Endothelial cell of umbilical vein (primary cell): ENCODE results near the gene SLC6A19. TPM values are rescaled to one million over a fixed set of nuclear protein-coding genes. Genes with fewer than 3 reads are reported as not detected.

Source experiments
- BruUV-seq: library from RNA; stranded (reverse); fragments of 400-500 nt; replicated peaks from 2 replicates; lab custom pipeline; 2021; lab: Mats Ljungman, UMichigan
- CTCF ChIA-PET: fragments of 300-600, 350-600 bp; sonication (Branson Sonifier 250); formaldehyde crosslinking; loops from one replicate; lab custom pipeline; 2021; ENCODE audit warnings: antibody characterized with exemption, inconsistent platforms; lab: Charles Lee
- POLR2A ChIA-PET: fragments of 300-600, 350-600 bp; sonication (Branson Sonifier 250); formaldehyde crosslinking; loops from one replicate; lab custom pipeline; 2021; ENCODE audit warnings: antibody characterized with exemption, inconsistent platforms; lab: Charles Lee
- DNase-seq: peaks from one replicate; pipeline ENCODE4 v3.0.0-alpha.2; 2011; ENCODE audit warnings: low read depth, low spot score
- FAIRE-seq: peaks from 2 replicates; lab custom pipeline; 2011; peaks lifted over from hg19 to GRCh38; lab: Jason Lieb, UNC
- H2AFZ ChIP-seq: 2 replicates; pipeline ENCODE4 v1.6.0; 2012; ENCODE audit warnings: low read depth, low read length, control low read depth, inconsistent platforms
- H3K27ac ChIP-seq: 2 replicates; pipeline ENCODE4 v1.5.1; 2011; ENCODE audit warnings: low read depth, mild to moderate bottlenecking, control low read depth, low read length, moderate library complexity; ENCODE audit not compliant: insufficient read depth
- H3K27me3 ChIP-seq, 2 experiments: 2 replicates each; pipeline versions ENCODE4 v1.6.0 to v1.6.1; 2011; ENCODE audit warnings: low read length in 2 of 2, mixed read lengths in 1 of 2; ENCODE audit not compliant: control insufficient read depth in 2 of 2, insufficient read depth in 2 of 2
- H3K36me3 ChIP-seq, 2 experiments: 2 replicates in 1 of 2; 3 replicates in 1 of 2; pipeline ENCODE4 v1.5.1; 2011; ENCODE audit warnings: low read length in 2 of 2, mild to moderate bottlenecking in 1 of 2, moderate library complexity in 1 of 2; ENCODE audit not compliant: control insufficient read depth in 2 of 2, insufficient read depth in 2 of 2; ENCODE audit errors: extremely low read depth in 1 of 2
- H3K4me1 ChIP-seq: 3 replicates; pipeline ENCODE4 v1.5.1; 2011; ENCODE audit warnings: mild to moderate bottlenecking, low read length; ENCODE audit not compliant: control insufficient read depth, insufficient read depth; ENCODE audit errors: extremely low read depth
- H3K4me2 ChIP-seq: 2 replicates; pipeline ENCODE4 v1.6.1; 2011; ENCODE audit warnings: low read length, control low read depth, mixed read lengths; ENCODE audit not compliant: insufficient read depth
- H3K4me3 ChIP-seq, 3 experiments: fragments of 200-600 bp in 1 of 3; sonication (generic), shearing (Covaris generic) in 1 of 3; replicated peaks in 1 of 3; 2 replicates each; pipeline ENCODE4 v1.5.1; 2011 to 2016; ENCODE audit warnings: control low read depth in 3 of 3, low read length in 3 of 3, mild to moderate bottlenecking in 2 of 3, inconsistent platforms in 1 of 3, low read depth in 1 of 3, moderate library complexity in 1 of 3; ENCODE audit not compliant: insufficient read depth in 1 of 3
- H3K79me2 ChIP-seq: 2 replicates; pipeline ENCODE4 v1.6.0; 2012; ENCODE audit warnings: low read length, inconsistent platforms; ENCODE audit not compliant: control insufficient read depth, insufficient read depth
- H3K9ac ChIP-seq: replicated peaks from 2 replicates; pipeline ENCODE3; 2011; ENCODE audit warnings: low read length, control low read depth; ENCODE audit not compliant: insufficient read depth; ENCODE audit errors: extremely low read depth
- H3K9me1 ChIP-seq: replicated peaks from 3 replicates; pipeline ENCODE4 v1.6.0; 2011; ENCODE audit warnings: mild to moderate bottlenecking, low read length; ENCODE audit not compliant: control insufficient read depth, insufficient read depth; ENCODE audit errors: extremely low read depth
- H3K9me3 ChIP-seq: replicated peaks from 2 replicates; pipeline ENCODE4 v1.5.1; 2012; ENCODE audit warnings: low read length, inconsistent platforms; ENCODE audit not compliant: control insufficient read depth, insufficient read depth
- H4K20me1 ChIP-seq: replicated peaks from 2 replicates; pipeline ENCODE3; 2011; ENCODE audit warnings: mild to moderate bottlenecking, low read length; ENCODE audit not compliant: control insufficient read depth, insufficient read depth; ENCODE audit errors: extremely low read depth
- EZH2 ChIP-seq: IDR thresholded peaks from 2 replicates; pipeline ENCODE4 v1.6.1; 2012; ENCODE audit warnings: borderline replicate concordance, low read depth, mild to moderate bottlenecking, moderate library complexity, low read length, inconsistent platforms; ENCODE audit not compliant: severe bottlenecking
- FOS ChIP-seq: IDR thresholded peaks from 2 replicates; pipeline ENCODE4 v1.6.1; 2011; ENCODE audit warnings: mild to moderate bottlenecking, low read length, moderate library complexity, borderline replicate concordance; ENCODE audit not compliant: insufficient read depth
- GATA2 ChIP-seq: IDR thresholded peaks from 2 replicates; pipeline ENCODE4 v1.7.0; 2011; ENCODE audit warnings: low read depth, mild to moderate bottlenecking, moderate library complexity, mixed read lengths, low read length; ENCODE audit not compliant: insufficient read length, insufficient read depth
- JUN ChIP-seq: IDR thresholded peaks from 2 replicates; pipeline ENCODE4 v1.6.1; 2011; ENCODE audit warnings: borderline replicate concordance, low read depth; ENCODE audit not compliant: insufficient read length, insufficient read depth
- MYC ChIP-seq: IDR thresholded peaks from one replicate; pipeline ENCODE4 v1.6.1; 2011; ENCODE audit warnings: mild to moderate bottlenecking, low read depth, low read length
- POLR2A ChIP-seq: IDR thresholded peaks from 2 replicates; pipeline ENCODE4 v1.6.1; 2012; ENCODE audit warnings: low read depth, mild to moderate bottlenecking, control low read depth, low read length
- POLR2AphosphoS5 ChIP-seq: IDR thresholded peaks from 2 replicates; pipeline ENCODE4 v1.6.1; 2012; ENCODE audit warnings: low read depth, mild to moderate bottlenecking, control low read depth, low read length, moderate library complexity; ENCODE audit not compliant: insufficient read depth
- dilution Hi-C: fragments of 300-500 bp; cut with MboI; formaldehyde crosslinking; loops from one replicate; pipeline ENCODE4 v1.15.0; 2019; ENCODE audit warnings: low sequenced_read_pairs; ENCODE audit not compliant: extremely low pct_ligation_motif_present
- intact Hi-C: fragments of 100-400 bp; cut with micrococcal nuclease; formaldehyde crosslinking; loops from one replicate; pipeline ENCODE4 v1.10.0; 2022
- polyA plus RNA-seq, 4 experiments: library from polyadenylated mRNA; depleted of rRNA in 3 of 4; stranded (reverse) in 3 of 4; unstranded in 1 of 4; fragments of >200 nt; gene quantifications; 2 replicates each; pipeline versions ENCODE4 v1.2.1 to v1.2.3, GENCODE V29; 2011 to 2012; ENCODE audit warnings: missing spikeins in 1 of 4
- total RNA-seq: library from RNA; stranded (reverse); gene quantifications from 2 replicates; pipeline ENCODE4 v1.2.3, GENCODE V29; 2021
- TF ChIP-seq, protein P1 (sequence below): IDR thresholded peaks from 2 replicates; pipeline ENCODE4 v1.6.1; 2011; ENCODE audit not compliant: insufficient read depth, insufficient read length
- TF ChIP-seq, protein P2 (sequence below), 2 donors: IDR thresholded peaks; 1 replicate in 1 of 2; 2 replicates in 1 of 2; pipeline ENCODE4 v1.5.1; 2011; ENCODE audit warnings: low read length in 2 of 2, mild to moderate bottlenecking in 2 of 2, moderate library complexity in 2 of 2, control low read depth in 1 of 2, inconsistent platforms in 1 of 2, low read depth in 1 of 2; ENCODE audit not compliant: insufficient read depth in 1 of 2; ENCODE audit errors: extremely low read depth in 1 of 2

Gene SLC6A19
- total and polyA plus RNA-seq, 2 donors (not counting 3 experiments of a cell fraction or from before 2014, with no cell fraction given), result not detected

- POLR2A ChIA-PET, result no interaction called here
- H3K79me2 ChIP-seq, result no peaks in the 10 kb centered on the region
- intact Hi-C loops, result loop anchor here (2.0 kb wide), 1 partner anchor 251 kb away; no protein-coding TSS in a partner anchor
Observed at GRCh38 chr5:1173485-1174070, 27.8 kb upstream of the SLC6A19 start.

DNA sequence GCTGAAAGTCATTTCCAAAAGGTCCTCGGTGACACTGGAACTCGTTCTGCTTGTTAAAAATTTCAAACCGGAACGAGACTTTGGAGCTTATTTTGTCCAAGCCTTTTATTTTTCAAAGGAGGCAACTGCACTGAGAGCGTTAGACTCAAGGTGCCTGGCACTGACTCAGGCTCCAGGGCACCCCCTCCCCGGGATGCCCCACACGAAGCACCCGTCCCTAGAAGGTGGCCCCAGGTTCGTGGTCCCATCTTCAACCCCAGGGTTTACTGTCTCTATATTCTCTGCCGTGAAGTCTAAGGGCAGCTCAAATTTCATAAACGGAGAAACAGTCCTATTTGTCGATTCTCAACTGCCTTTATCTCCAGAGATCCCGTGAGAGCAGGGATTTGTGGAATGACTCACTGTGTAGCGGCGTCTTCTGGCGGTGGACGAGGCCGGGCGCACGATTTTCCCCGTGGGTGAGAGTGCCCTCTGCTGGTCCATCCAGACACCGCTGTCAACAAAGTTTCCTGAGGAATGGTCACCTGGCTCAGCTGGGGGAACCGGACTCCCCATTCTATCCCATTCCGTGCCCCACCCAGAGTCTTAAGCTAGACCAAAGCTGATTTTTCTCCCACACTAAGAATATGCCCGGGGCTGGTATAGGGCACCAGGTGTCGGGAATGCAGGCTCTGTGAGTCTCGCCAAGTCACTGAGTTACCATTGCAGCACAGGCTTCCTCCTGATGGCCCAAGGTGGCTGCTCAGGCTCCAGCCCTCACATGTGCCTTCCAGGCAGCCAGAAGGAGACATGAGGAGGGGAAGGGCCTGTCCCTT, 27.1 kb upstream of the SLC6A19 start:
- H3K79me2 ChIP-seq, result no peaks in the 10 kb centered on the region
- no peak overlapping the region for H3K9ac ChIP-seq
- no peaks in the 10 kb centered on the region for H4K20me1 ChIP-seq
- no TSS peak for BruUV-seq
- FAIRE-seq (peak; percentile 81), DNase-seq (peak; percentile 63)
- no peaks in the 10 kb centered on the region for H3K36me3 ChIP-seq
- no peaks in the 10 kb centered on the region for H3K27me3 ChIP-seq
- dilution Hi-C loops (no loop called here), intact Hi-C loops (loop anchor here (2.0 kb wide), 1 partner anchor 252 kb away; no protein-coding TSS in a partner anchor)
- H3K9me1 ChIP-seq, result no peaks in the 10 kb centered on the region
- no peak overlapping the region for H3K27ac ChIP-seq
- no peak overlapping the region for H3K4me2 ChIP-seq
- no peaks in the 10 kb centered on the region for H3K4me1 ChIP-seq
- no peak for TF ChIP-seq GATA2
- no peak for TF ChIP-seq JUN
- peak; percentile 50 for TF ChIP-seq FOS
- no peak for TF ChIP-seq EZH2
- TF ChIP-seq MYC, result no peak
- TF ChIP-seq, protein P1, sequence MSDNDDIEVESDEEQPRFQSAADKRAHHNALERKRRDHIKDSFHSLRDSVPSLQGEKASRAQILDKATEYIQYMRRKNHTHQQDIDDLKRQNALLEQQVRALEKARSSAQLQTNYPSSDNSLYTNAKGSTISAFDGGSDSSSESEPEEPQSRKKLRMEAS, result no peak
- TF ChIP-seq, protein P2, sequence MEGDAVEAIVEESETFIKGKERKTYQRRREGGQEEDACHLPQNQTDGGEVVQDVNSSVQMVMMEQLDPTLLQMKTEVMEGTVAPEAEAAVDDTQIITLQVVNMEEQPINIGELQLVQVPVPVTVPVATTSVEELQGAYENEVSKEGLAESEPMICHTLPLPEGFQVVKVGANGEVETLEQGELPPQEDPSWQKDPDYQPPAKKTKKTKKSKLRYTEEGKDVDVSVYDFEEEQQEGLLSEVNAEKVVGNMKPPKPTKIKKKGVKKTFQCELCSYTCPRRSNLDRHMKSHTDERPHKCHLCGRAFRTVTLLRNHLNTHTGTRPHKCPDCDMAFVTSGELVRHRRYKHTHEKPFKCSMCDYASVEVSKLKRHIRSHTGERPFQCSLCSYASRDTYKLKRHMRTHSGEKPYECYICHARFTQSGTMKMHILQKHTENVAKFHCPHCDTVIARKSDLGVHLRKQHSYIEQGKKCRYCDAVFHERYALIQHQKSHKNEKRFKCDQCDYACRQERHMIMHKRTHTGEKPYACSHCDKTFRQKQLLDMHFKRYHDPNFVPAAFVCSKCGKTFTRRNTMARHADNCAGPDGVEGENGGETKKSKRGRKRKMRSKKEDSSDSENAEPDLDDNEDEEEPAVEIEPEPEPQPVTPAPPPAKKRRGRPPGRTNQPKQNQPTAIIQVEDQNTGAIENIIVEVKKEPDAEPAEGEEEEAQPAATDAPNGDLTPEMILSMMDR (IDR thresholded peaks at IDR 0.05; ENCODE audit: extremely low read depth in 1 of 2, insufficient read depth in 1 of 2, low read depth in 1 of 2, low read length in 2 of 2), result peak; percentile 80 to 84
- TF ChIP-seq POLR2A, result no peak
- no peak for TF ChIP-seq POLR2AphosphoS5
- H3K4me3 ChIP-seq, result no peak overlapping the region
- no peak overlapping the region for H2AFZ ChIP-seq
- POLR2A ChIA-PET, result no interaction called here
- H3K9me3 ChIP-seq, result no peaks in the 10 kb centered on the region
- CTCF ChIA-PET, result interaction anchor here (0.6 to 4.0 kb wide), 23 partner anchors 9 to 502 kb away, joined by 3 to 44 read pairs (median 4); no protein-coding TSS in a partner anchor

More at GRCh38 chr5:1173485-1174070, 27.8 kb upstream of the SLC6A19 start:
- Histone ChIP-seq H3K27ac (no peak overlapping the region), H3K9me1 (no peaks in the 10 kb centered on the region), H3K4me3 (no peak overlapping the region), H3K36me3 (no peaks in the 10 kb centered on the region), H2AFZ (no peak overlapping the region), H3K27me3 (no peaks in the 10 kb centered on the region), H3K9me3 (no peaks in the 10 kb centered on the region), H3K9ac (no peak overlapping the region), H3K4me2 (no peak overlapping the region), H4K20me1 (no peaks in the 10 kb centered on the region), H3K4me1 (no peaks in the 10 kb centered on the region)
- dilution Hi-C loops, result no loop called here
- no peak for TF ChIP-seq MYC
- no peak for TF ChIP-seq POLR2A
- TF ChIP-seq, protein P1, result no peak
- CTCF ChIA-PET, result interaction anchor here (0.6 to 4.0 kb wide), 20 partner anchors 8 to 501 kb away, joined by 3 to 44 read pairs (median 4); no protein-coding TSS in a partner anchor
- DNase-seq, result no peak
- no peak for FAIRE-seq
- no TSS peak for BruUV-seq
